HEK293 (cell line): ENCODE measurements around the gene NDUFA8.
A peak's percentile ranks its signal among the peaks of the same experiment; 100 is the strongest.

Experiments
- MEIS1 ChIP-seq: sonication (generic); formaldehyde crosslinking; IDR thresholded peaks from 2 replicates; pipeline ENCODE4 v1.8.1; 2022; ENCODE audit warnings: missing genetic modification reagents, mild to moderate bottlenecking, borderline replicate concordance
- ZBTB20 ChIP-seq: fragments of 450-650 bp; formaldehyde crosslinking; IDR thresholded peaks from 2 replicates; pipeline ENCODE4 v1.5.1; 2016; ENCODE audit warnings: missing biosample characterization, missing genetic modification characterization
- ZBTB7A ChIP-seq: fragments of 450-650 bp; formaldehyde crosslinking; IDR thresholded peaks from 2 replicates; pipeline ENCODE4 v1.5.1; 2016; ENCODE audit warnings: low read depth, missing biosample characterization, missing genetic modification characterization
- ZNF302 ChIP-seq: fragments of 450-650 bp; formaldehyde crosslinking; IDR thresholded peaks from 2 replicates; pipeline ENCODE4 v1.5.1; 2016; ENCODE audit warnings: missing biosample characterization, missing genetic modification characterization, low read depth
- ZNF324 ChIP-seq: fragments of 450-650 bp; formaldehyde crosslinking; IDR thresholded peaks from 2 replicates; pipeline ENCODE4 v1.5.1; 2016; ENCODE audit warnings: missing biosample characterization, missing genetic modification characterization
- ZNF664 ChIP-seq: fragments of 450-650 bp; formaldehyde crosslinking; IDR thresholded peaks from 2 replicates; pipeline ENCODE4 v1.5.1; 2016; ENCODE audit warnings: missing biosample characterization, missing genetic modification characterization
- TF ChIP-seq, protein P1 (sequence below): fragments of 450-650 bp; formaldehyde crosslinking; IDR thresholded peaks from 2 replicates; pipeline ENCODE4 v1.5.1; 2016; ENCODE audit warnings: missing biosample characterization, missing genetic modification characterization
- TF ChIP-seq, protein P2 (sequence below): fragments of 450-650 bp; formaldehyde crosslinking; IDR thresholded peaks from 2 replicates; pipeline ENCODE4 v1.5.1; 2016; ENCODE audit warnings: missing biosample characterization, missing genetic modification characterization
- TF ChIP-seq, protein P3 (sequence below): fragments of 450-650 bp; formaldehyde crosslinking; IDR thresholded peaks from 2 replicates; pipeline ENCODE4 v1.5.1; 2016; ENCODE audit warnings: missing biosample characterization, missing genetic modification characterization, low read depth
- TF ChIP-seq, protein P4 (sequence below): fragments of 450-650 bp; formaldehyde crosslinking; IDR thresholded peaks from 2 replicates; pipeline ENCODE4 v1.5.1; 2016; ENCODE audit warnings: missing biosample characterization, missing genetic modification characterization, borderline replicate concordance
- TF ChIP-seq, protein P5 (sequence below): fragments of 450-650 bp; formaldehyde crosslinking; IDR thresholded peaks from 2 replicates; pipeline ENCODE4 v1.5.1; 2016; ENCODE audit warnings: missing biosample characterization, missing genetic modification characterization

DNA sequence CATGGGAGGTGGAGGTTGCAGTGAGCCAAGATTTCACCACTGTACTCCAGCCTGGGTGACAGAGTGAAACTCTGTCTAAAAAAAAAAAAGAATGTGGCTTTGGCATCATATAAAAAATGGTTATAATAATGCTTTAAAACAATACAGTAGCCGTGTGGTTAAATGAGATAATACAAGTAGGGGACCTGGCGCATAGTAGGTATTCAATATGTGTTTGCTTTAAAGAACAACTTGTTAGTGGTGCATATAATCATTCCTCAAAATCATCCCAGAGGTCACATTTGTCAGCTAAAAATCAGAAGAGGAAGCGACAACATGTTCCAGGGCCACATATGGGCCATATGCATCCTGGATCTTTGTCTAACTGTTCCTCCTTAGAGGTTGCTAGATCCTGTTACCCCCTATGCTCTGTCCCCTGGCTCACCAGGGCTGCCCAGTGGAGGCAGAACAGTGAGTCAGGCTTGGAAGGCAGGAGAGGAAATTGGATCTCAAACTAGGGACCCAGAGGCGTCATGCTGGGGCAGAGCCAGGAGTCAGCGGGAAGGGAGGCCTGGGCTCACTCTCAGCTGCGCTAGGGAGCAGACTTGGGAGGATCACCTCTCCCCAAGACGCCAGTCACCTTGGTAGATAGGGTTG is 41.5 kb upstream of the NDUFA8 start:
- TF ChIP-seq, protein P1, sequence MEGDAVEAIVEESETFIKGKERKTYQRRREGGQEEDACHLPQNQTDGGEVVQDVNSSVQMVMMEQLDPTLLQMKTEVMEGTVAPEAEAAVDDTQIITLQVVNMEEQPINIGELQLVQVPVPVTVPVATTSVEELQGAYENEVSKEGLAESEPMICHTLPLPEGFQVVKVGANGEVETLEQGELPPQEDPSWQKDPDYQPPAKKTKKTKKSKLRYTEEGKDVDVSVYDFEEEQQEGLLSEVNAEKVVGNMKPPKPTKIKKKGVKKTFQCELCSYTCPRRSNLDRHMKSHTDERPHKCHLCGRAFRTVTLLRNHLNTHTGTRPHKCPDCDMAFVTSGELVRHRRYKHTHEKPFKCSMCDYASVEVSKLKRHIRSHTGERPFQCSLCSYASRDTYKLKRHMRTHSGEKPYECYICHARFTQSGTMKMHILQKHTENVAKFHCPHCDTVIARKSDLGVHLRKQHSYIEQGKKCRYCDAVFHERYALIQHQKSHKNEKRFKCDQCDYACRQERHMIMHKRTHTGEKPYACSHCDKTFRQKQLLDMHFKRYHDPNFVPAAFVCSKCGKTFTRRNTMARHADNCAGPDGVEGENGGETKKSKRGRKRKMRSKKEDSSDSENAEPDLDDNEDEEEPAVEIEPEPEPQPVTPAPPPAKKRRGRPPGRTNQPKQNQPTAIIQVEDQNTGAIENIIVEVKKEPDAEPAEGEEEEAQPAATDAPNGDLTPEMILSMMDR (tag by site-specific recombination), result no peak
- TF ChIP-seq, protein P2, sequence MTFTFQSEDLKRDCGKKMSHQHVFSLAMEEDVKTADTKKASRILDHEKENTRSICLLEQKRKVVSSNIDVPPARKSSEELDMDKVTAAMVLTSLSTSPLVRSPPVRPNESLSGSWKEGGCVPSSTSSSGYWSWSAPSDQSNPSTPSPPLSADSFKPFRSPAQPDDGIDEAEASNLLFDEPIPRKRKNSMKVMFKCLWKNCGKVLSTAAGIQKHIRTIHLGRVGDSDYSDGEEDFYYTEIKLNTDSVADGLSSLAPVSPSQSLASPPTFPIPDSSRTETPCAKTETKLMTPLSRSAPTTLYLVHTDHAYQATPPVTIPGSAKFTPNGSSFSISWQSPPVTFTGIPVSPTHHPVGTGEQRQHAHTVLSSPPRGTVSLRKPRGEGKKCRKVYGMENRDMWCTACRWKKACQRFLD, result no peak
- TF ChIP-seq MEIS1 (CRISPR knock-in tag) (no peak), ZBTB7A (tag by site-specific recombination) (no peak), ZNF664 (tag by site-specific recombination) (0 out of 2 replicates have a peak, but pooled peaks have one; percentile 13), ZNF302 (tag by site-specific recombination) (no peak), ZBTB20 (no peak), ZNF324 (tag by site-specific recombination) (no peak)
- TF ChIP-seq, protein P3, sequence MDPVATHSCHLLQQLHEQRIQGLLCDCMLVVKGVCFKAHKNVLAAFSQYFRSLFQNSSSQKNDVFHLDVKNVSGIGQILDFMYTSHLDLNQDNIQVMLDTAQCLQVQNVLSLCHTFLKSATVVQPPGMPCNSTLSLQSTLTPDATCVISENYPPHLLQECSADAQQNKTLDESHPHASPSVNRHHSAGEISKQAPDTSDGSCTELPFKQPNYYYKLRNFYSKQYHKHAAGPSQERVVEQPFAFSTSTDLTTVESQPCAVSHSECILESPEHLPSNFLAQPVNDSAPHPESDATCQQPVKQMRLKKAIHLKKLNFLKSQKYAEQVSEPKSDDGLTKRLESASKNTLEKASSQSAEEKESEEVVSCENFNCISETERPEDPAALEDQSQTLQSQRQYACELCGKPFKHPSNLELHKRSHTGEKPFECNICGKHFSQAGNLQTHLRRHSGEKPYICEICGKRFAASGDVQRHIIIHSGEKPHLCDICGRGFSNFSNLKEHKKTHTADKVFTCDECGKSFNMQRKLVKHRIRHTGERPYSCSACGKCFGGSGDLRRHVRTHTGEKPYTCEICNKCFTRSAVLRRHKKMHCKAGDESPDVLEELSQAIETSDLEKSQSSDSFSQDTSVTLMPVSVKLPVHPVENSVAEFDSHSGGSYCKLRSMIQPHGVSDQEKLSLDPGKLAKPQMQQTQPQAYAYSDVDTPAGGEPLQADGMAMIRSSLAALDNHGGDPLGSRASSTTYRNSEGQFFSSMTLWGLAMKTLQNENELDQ, result no peak
- TF ChIP-seq, protein P4, sequence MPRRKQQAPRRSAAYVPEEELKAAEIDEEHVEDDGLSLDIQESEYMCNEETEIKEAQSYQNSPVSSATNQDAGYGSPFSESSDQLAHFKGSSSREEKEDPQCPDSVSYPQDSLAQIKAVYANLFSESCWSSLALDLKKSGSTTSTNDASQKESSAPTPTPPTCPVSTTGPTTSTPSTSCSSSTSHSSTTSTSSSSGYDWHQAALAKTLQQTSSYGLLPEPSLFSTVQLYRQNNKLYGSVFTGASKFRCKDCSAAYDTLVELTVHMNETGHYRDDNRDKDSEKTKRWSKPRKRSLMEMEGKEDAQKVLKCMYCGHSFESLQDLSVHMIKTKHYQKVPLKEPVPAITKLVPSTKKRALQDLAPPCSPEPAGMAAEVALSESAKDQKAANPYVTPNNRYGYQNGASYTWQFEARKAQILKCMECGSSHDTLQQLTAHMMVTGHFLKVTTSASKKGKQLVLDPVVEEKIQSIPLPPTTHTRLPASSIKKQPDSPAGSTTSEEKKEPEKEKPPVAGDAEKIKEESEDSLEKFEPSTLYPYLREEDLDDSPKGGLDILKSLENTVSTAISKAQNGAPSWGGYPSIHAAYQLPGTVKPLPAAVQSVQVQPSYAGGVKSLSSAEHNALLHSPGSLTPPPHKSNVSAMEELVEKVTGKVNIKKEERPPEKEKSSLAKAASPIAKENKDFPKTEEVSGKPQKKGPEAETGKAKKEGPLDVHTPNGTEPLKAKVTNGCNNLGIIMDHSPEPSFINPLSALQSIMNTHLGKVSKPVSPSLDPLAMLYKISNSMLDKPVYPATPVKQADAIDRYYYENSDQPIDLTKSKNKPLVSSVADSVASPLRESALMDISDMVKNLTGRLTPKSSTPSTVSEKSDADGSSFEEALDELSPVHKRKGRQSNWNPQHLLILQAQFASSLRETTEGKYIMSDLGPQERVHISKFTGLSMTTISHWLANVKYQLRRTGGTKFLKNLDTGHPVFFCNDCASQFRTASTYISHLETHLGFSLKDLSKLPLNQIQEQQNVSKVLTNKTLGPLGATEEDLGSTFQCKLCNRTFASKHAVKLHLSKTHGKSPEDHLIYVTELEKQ (tag by site-specific recombination), result no peak
- TF ChIP-seq, protein P5, sequence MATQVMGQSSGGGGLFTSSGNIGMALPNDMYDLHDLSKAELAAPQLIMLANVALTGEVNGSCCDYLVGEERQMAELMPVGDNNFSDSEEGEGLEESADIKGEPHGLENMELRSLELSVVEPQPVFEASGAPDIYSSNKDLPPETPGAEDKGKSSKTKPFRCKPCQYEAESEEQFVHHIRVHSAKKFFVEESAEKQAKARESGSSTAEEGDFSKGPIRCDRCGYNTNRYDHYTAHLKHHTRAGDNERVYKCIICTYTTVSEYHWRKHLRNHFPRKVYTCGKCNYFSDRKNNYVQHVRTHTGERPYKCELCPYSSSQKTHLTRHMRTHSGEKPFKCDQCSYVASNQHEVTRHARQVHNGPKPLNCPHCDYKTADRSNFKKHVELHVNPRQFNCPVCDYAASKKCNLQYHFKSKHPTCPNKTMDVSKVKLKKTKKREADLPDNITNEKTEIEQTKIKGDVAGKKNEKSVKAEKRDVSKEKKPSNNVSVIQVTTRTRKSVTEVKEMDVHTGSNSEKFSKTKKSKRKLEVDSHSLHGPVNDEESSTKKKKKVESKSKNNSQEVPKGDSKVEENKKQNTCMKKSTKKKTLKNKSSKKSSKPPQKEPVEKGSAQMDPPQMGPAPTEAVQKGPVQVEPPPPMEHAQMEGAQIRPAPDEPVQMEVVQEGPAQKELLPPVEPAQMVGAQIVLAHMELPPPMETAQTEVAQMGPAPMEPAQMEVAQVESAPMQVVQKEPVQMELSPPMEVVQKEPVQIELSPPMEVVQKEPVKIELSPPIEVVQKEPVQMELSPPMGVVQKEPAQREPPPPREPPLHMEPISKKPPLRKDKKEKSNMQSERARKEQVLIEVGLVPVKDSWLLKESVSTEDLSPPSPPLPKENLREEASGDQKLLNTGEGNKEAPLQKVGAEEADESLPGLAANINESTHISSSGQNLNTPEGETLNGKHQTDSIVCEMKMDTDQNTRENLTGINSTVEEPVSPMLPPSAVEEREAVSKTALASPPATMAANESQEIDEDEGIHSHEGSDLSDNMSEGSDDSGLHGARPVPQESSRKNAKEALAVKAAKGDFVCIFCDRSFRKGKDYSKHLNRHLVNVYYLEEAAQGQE (tag by site-specific recombination), result no peak
